RPMI7951 (cell line): ENCODE data around the gene CCDC117. TPM values are rescaled to one million over a fixed set of nuclear protein-coding genes. Genes with fewer than 3 reads are reported as not detected.
"Not testable (repeated sequence)": the region's sequence is repeated elsewhere in the genome, so short reads cannot be mapped to it uniquely, and the experiment has no call there.

Experiments used
- DNase-seq: peaks from one replicate; pipeline ENCODE4 v3.0.0-alpha.2; 2012; ENCODE audit warnings: low read depth
- total RNA-seq: library from RNA; depleted of rRNA; stranded (reverse); fragments of >200 nt; shearing (Covaris generic); gene quantifications from 2 replicates; pipeline ENCODE4 v1.2.3, GENCODE V29; 2014; rRNA removed

Gene CCDC117, protein sequence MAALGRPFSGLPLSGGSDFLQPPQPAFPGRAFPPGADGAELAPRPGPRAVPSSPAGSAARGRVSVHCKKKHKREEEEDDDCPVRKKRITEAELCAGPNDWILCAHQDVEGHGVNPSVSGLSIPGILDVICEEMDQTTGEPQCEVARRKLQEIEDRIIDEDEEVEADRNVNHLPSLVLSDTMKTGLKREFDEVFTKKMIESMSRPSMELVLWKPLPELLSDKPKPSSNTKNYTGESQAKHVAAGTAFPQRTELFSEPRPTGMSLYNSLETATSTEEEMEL
- total RNA-seq = 19.2 TPM in 2 replicates

DNA sequence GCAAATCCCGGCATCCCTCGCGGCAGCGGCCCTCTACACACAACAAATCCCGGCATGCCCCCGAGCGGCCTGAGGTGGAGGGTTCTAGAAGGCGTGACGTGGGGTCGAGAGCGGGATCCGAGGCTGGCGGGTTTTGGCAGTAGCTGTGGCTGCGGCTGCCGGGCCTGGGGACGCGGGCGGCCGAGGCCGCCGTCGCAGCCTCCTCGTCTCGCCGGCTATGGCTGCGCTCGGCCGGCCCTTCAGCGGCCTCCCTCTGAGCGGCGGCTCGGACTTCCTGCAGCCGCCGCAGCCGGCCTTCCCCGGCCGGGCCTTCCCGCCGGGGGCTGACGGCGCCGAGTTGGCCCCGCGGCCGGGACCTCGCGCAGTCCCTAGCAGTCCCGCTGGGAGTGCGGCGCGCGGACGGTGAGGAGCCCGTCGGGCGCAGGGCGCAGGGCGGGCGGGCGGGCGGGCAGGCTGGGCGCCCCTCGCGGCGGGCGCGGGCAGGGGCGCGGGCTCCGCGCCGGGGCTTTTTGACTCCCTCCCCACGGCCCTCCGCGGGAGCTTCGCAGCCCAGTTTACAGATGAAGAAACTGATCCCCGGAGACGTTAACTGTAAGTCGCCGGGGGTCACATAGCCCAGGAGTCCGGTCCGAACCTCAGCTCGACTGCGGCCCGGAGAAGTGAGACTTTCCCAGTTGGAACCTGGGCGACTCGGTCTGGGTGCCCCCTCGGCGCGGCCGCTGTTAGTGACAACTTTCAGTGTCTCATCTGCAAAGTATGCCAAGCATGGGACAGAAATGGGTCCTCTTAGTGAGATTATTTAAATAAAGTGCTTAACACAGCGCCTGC is at the start of gene CCDC117:
Gene CCDC117, plus strand, starts transcription at position 63 of the 828 bp plus-strand sequence. Its CDS starts 155 bp downstream, at position 218.
- DNase-seq = peak; percentile 91

DNA sequence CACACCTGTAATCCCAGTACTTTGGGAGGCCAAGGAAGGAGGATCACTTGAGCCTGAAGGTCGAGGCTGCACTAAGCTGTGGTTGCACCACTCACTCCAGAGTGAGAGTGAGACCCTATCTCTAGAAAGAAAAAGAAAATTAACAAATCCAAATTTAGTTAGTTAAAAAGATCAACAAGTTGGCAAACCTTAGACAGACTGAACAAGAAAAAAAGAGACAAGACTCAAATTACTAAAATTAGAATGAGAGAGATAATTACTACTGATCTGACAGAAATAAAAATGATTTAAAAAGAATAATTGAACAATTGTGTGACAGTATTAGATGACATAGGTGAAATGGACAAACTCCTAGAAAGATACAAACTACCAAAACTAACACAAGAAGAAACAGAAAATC is 44.5 kb upstream of the CCDC117 start:
- DNase-seq = no peak

DNA sequence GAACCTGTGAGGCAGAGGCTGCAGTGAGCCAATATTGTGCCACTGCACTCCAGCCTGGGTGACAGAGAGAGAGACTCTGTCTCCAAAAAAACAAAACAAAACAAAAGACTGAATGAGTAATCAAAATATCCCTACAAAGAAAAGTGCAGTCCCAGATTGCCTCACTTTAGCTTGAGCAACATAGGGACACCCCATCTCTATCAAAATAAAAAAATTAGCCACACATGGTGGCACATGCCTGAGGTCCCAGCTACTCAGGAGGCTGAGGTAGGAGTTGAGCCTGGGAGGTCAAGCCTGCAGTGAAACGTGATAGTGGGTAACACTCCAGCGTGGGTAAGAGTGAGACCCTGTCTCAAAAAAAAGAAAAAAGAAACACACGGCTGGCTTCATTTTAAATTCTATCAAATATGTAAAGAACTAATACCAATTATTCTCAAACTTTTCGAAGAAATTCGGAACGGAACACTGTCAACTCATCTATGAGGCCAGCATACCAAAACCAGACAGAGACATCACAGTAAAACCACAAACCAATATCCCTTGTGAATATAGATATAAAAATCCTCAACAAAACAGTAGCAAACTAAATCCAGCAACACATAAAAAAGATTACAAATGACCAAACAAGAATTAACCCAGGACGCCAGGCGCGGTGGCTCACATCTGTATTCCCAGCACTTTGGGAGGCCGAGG is 43.7 kb upstream of the CCDC117 start:
- no peak for DNase-seq

DNA sequence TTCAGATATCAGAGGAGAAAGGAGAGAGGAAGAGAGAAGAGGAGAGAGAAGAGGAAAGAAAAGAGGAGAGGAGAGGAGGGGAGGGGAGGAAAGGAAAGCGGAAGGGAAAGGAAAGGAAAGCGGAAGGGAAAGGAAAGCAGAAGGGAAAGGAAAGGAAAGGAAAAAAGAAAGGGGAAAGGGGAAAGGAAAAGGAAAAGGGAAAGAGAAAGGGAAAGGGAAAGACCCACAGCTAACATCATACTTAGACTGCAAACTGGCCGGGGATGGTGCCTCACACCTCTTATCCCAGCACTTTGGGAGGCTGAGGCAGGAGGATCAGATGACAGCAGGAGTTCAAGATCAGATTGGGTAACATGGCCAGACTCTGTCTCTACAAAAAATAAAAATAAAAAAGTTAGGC is 42.3 kb upstream of the CCDC117 start:
- no peak for DNase-seq

DNA sequence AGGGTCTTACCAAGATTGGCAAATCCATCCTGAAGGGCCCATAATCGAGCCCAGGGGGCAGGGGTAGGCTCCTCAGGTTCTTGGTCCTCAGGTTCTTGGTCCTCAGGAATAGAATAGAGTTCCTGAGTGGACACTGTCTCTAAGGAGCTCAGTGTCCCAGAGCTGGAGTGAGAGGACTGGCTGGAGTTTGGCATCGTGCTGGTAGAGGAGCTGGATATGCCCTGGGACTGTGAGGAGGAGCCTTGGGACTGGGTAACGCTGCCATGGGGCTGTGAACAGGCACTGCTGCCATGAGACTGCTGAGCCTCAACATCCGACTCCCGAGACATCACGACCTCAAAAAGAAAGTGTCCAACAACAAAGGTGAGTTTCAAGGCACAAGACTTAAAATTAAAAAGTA is 38.1 kb upstream of the CCDC117 start:
- DNase-seq = no peak

DNA sequence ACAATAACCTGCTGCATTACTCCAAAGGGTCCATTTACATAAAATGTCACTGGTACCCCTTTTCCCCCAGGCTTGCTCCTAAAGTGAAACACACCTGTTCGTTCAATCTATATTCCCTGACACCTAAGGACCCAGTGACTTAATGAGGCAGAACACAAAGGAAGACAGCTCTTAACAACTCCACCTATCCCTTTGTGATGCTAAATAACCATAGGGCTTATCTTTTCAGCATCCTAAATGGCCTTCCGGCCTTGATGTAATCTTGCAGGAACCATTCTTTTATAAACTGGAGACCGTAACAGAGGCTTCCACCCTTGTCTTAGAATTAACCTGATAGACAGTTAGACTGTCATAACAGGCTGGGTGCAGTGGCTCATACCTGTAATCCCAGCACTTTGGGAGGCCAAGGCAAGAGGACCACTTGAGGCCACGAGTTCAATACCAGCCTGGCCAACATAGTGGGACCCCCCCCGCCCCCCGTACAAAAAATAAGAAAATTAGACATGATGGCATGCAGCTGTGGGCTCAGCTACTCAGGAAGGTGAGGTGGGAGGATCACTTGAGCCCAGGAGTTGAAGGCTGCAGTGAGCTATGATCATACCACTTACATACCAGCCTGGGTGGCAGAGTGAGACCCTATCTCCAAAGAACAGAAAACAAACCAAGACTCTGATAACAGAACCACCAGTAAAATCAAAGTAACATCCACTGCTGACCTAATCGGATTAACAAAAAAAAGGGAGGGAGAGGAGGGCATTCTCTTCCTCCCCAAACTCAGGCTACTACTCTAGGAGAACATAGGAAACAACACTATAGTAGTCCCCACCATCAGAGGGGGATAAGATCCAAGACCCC is 36.0 kb upstream of the CCDC117 start:
- DNase-seq = no peak

DNA sequence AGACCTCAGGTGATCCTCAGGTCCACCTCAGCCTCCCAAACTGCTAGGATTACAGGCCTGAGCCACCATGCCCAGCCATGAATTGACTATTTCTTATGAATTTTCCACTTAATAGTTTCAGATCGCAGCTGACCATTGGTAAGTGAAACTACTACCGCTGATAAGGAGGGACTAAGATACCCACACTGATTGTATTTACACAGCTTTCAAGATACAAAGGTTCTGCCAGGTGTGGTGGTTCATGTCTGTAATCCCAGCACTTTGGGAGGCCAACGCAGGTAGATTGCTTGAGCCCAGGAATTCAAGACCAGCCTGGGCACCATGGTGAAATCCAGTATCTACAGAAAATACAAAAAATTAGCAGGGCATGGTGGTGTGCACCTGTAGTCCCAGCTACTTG is 34.8 kb upstream of the CCDC117 start:
- no peak for DNase-seq

DNA sequence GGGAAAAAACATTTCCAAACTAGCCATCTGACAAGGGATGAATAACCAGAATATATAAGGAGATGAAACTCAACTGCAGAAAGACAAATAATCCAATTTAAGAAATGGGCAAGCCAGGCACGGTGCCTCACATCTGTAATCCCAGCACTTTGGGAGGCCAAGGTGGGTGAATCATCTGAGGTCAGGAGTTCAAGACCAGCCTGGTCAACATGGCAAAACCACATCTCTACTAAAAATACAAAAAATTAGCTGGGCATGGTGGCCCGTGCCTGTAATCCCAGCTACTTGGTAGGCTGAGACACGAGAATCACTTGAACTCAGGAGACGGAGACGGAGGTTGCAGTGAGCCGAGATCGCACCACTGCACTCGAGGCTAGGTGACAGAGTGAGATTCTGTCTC is 33.6 kb upstream of the CCDC117 start:
- DNase-seq = not testable (repeated sequence)

DNA sequence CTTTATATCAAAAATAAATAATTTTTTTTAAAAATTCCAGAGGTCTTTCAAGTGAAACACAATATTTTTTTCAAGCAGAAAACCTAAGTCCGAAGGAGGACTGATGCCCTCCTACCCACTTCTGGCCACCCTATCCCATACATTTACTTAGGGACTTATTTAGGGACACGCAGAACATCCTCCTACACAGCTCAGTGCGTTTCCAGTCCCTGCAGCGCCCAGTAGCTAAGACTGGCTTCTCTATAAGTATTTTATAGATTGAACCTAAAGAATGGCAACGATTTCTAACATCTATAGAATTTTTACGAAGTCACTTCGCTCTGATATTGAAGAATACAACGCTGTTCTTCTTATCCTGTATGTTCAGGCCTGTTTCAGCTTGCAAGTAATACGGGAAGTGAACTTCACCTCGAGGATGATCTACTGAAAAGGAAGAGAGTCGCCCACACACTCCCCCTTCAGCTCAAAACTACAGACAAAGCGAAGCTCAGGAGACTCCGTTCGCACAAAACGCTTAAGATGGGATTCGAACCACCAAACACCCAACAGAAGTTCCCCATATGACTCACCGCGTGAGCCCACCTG is 31.2 kb upstream of the CCDC117 start:
- no peak for DNase-seq

DNA sequence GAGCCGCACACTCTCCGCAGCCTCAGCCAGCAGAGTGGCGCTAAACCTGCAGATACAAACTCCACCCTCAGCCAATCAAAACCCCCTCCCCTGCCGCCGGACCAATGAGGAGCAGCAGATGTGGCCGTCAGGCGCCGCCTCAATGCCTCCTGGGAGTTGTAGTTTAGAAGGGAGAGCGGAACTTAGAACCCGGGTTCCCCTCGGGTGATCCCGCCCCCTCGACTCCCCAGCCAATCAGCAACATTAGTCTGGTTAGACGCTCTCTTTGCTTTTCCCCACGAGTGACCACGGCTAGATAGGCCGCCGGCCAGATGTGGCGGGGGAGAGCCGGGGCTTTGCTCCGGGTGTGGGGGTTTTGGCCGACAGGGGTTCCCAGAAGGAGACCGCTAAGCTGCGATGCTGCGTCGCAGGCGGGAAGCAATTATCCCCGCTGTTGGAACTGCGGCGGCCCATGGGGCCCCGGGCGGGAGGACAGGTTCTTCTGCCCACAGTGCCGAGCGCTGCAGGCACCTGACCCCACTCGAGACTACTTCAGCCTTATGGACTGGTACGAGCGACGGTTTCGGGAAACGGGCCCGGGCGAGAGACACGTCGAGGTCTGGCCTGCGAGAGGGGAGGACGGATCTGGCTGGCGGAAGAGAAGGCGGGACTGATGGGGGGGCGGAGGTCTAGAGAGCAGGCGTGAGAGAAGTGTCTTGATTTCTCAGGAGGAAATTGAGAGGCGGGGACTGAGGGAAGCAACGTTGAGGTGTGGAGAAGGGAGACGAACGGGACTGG is 30.5 kb upstream of the CCDC117 start, which contains the start of the genes CHEK2 and HSCB:
Gene CHEK2, minus strand, starts transcription at position 36 of the 777 bp plus-strand sequence. CDS start 7,099 bp downstream, outside the sequence.
Gene HSCB, plus strand, starts transcription at position 255 of the 777 bp plus-strand sequence. Its CDS starts 57 bp downstream, at position 312.
- peak; percentile 98 for DNase-seq

DNA sequence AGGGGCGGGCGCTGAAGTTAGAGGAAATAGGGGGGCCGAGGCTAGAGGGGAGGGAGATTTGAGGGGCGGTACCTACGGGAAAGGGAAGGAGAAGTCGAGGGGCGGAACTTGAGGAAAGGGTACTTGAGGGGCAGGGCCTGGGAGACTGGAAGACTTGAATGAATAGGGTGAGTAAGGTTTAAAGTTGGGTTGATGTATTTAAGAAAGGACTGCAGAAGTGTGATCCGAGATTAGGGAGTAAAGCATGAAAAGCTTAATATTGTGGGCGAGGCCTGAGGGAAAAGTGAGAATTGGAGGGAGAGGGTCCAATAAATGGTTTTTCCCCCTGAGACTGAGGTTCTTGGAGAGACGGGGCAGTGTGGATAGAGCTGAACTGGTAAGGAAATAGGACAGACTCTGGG is 29.9 kb upstream of the CCDC117 start:
- no peak for DNase-seq

DNA sequence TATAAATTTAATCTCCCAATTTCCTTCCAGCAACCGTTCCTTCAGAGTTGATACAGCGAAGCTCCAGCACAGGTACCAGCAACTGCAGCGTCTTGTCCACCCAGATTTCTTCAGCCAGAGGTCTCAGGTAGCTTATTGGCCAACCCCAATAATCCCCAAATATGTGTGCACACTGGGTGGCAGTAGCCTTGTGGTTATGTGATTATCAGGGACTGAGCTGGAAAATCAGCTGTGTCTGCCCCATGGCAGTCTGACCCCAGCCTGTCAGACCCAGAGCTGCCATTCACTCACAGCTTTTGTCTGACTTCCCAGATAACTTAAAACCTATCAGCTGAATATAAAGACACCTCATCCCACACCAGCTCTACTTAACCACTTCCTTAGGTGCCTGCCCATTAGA is 28.6 kb upstream of the CCDC117 start:
- DNase-seq = no peak

DNA sequence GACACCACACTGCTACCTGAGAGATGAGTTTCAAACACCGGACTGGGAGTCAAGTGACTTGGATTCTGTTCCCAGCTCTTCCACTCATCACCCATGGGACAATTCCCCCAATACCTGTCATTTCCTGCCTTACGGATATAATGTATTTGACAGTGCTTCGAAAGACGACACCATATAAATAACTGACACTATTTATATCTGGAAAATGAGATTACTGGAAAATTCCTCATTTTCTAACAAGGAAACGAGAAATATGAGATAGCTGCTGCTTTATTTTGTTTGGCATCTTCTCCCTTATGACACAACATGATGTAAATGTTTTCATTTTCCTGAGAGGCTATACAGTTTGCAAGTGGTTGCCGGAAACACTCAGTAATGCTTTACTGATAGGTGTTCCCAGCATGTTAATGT is 22.0 kb upstream of the CCDC117 start:
- no peak for DNase-seq

DNA sequence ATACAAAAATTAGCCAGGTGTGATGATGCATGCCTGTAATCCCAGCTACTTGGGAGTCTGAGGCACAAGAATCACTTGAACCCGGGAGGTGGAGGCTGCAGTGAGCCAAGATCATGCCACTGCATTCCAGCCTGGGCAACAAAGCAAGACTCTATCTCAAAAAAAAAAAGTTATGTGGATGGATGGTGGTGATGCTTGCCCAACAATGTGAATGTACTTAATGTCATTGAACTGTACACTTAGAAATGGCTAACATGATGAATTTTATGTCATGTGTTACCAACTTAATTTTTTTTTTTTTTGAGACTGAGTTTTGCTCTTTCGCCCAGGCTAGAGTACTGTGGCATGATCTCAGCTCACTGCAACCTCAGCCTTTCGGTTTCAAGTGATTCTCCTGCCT is 18.0 kb upstream of the CCDC117 start:
- DNase-seq = not testable (repeated sequence)

DNA sequence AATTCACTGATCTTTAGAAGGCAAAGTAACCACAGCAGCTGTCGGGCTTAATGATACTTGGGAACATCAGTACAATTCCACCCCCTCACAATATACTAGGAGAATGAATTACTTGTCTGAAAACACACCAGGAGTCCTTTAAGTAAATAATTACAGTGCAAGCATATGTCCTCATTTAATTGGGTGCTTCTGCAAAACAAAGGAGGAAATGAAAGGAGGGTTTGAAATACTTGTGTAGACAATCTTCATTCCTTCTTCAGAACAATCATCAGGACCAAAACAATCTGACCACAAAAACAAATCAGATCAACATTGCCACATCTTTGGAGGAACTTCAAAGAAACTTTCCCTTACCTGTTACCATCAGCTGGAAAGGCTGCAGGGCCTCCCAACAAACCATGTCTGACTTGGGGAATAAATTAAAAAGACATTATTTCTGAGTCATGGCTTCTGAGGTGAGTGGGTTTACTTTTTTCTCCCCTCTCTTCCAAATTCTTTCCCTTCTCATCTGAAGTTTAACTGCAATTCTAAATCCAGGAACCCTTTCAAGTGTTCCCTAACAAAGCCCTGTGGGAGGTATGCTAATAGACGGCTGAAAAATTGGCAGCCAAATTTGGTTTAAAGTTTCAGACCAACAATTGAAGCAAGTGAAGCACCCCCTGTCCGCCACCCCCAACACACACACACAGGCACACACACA is 12.5 kb upstream of the CCDC117 start:
- DNase-seq = no peak

DNA sequence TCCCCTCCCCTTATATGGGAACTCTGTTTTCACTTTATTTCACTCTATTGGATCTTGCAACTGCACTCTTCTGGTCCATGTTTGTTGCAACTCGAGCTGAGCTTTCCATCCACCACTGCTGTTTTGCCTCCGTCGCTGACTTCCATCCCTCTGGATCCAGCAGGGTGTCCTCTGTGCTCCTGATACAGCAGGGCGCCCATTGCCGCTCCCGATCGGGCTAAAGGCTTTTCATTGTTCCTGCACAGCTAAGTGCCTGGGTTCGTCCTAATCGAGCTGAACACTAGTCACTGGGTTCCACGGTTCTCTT is 11.1 kb upstream of the CCDC117 start:
- no peak for DNase-seq

DNA sequence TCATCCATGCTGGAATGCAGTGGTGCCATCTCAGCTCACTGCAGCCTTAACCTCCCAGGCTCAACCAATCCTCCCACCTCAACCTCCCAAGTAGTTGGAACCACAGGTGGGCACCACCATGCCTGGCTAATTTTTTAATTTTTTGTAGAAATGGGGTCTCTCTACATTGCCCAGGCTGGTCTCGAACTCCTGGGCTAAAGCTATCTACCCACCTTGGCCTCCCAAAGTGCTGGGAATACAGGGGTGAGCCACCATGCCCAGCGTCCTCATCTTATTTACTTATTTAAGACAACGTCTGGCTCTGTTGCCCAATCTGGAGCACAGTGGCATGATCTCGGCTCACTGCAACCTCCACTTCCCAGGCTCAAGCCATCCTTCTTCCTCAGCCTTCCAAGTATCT is 10.5 kb upstream of the CCDC117 start:
- DNase-seq = not testable (repeated sequence)

DNA sequence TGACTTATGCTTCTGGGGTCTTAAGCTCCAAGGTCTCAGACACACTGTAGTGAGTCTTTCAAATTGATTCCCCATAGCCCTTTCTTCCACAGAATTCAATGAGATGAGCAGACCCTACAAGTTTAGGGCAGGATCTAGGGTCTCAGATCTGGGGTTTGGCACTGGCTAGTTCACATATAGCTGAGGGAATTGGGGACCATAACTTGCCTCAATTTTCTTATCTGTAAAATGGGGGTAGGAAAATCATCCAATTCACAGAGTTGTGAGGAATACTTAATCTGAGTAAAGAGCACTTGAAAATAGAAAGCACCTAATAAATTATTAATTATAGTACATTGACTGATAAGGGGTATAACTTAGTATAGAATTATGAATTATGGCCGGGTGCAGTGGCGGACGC is 5.9 kb upstream of the CCDC117 start:
- no peak for DNase-seq

DNA sequence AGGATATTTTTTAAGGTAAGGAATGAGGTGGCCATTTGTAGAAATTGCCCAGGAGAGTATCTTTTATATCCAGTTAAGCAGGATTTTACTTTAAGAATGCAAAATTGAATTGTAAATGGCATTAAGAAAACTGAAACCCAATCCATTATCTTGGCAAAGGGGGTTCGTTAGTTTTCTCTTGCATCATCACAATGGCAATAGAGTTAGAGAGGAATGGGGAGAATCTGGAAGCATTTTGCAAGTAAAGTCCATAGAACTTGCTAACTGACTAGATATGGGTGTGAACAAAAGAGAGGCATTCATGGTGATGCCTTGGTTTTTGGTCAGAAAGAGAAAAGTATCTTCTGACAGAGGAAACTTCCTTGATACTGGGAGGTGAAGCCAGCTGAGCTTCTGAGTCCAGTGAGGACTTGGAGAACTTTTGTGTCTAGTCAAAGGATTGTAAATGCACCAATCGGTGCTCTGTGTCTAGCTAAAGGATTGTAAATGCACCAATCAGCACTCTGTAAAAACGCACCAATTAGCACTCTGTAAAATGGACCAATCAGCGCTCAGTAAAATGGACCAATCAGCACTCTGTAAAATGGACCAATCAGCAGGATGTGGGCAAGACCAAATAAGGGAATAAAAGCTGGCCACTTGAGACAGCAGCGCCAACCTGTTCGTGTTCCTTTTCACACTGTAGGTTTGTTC is 3.6 kb upstream of the CCDC117 start:
- DNase-seq = no peak
